GM12801 (cell line): ENCODE measurements around the gene CGB5.

Experiments used
- CTCF ChIP-seq: IDR thresholded peaks from one replicate; pipeline ENCODE4 v1.5.1; 2011; ENCODE audit warnings: control low read depth; ENCODE audit not compliant: insufficient read length; ENCODE audit errors: extremely low read depth

The CGB5 gene

GRCh38 chr19:49009828-49010227, 33.8 kb upstream of the CGB5 start:
- no peak for TF ChIP-seq CTCF

DNA sequence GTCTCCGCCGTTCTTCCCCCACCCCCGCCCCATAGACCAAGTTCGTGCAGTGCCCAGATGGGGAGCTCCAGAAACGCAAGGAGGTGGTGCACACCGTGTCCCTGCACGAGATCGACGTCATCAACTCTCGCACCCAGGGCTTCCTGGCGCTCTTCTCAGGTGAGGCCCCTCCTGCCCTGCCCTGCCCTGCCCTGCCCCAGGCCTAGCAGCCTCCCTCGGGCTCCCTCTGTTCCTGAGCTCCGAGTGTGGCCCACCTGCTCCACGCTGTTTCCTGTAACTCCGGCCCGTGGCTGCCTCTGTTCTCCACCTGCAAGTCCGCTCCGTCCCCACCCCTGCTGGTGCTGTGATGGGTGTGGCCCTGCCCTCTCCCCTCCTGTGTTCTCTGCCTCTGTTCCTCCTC, 33.2 kb upstream of the CGB5 start:
- no peak for TF ChIP-seq CTCF

- no peak for TF ChIP-seq CTCF
These were observed 32.5 kb upstream of the CGB5 start for GRCh38 chr19:49011194-49011593.

DNA sequence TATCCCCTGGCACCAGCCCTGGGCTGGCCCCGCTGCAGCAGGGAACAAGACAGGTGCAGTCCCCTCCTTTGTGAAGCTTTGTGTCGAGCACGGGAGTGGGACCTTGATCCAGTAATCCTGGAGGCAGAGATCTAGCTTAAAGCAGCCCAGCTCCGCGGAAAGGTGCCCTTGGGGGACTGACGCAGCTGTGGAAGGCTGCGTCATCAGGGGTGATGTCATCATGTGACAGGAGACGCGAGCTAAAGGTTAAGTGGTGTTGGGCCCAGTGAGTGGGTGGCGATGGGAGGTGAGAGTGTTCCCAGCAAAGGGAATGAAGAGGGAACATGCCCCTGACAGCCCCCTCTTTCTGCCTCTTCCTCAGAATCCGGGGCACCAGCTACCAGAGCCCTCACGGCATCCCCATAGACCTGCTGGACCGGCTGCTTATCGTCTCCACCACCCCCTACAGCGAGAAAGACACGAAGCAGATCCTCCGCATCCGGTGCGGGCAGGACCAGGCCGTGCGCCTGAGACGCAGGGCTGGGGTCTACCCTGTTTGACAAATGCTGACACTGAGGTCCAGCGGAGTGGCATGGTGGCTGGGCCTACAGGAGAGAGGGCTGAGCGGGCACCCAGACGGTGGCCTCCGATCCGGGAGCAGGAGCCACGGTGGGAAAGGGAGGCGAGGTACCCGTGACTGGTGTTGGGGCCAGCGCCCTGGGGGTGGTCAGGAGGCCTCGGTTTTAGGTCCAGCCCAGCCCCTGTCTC, 29.4 kb upstream of the CGB5 start:
- TF ChIP-seq CTCF: no peak

- no peak for TF ChIP-seq CTCF
These were observed 28.8 kb upstream of the CGB5 start for GRCh38 chr19:49014870-49015255.

- no peak for TF ChIP-seq CTCF
These were observed 27.4 kb upstream of the CGB5 start for GRCh38 chr19:49016067-49016839.

GRCh38 chr19:49017041-49017665, 26.5 kb upstream of the CGB5 start, which contains the start of gene LHB:
LHB (minus strand) TSS chr19:49017091; CDS start chr19:49017081, 10 bp downstream.
- TF ChIP-seq CTCF: no peak
